ENCODE measurements around the gene PPIL1. TPM values are rescaled to one million over a fixed set of nuclear protein-coding genes. Genes with fewer than 3 reads are reported as not detected.

PPIL1 gene
- total RNA-seq, 3 donors from 2014 or later, result 4.5 to 24.7 (median 19.7) TPM

GRCh38 chr6:36855750-36856149, 18.9 kb downstream of the PPIL1 start:
- Histone ChIP-seq H3K9me3 (no peaks in the 10 kb centered on the region), H3K4me1 (peaks cover 0 to 6% of the 10 kb centered on the region in 2 donors), H3K36me3 (no peaks in the 10 kb centered on the region), H3K4me3 (no peak overlapping the region), H3K27ac (no peak overlapping the region), H3K27me3 (no peaks in the 10 kb centered on the region)
- intact Hi-C loops (cut with DNase I; ENCODE audit: low total_unique reads), result no loop called here
- no peak for DNase-seq (ENCODE audit: low spot score in 2 of 2)
- TF ChIP-seq POLR2AphosphoS5 (IDR thresholded peaks at IDR 0.05) (no peak), CTCF (IDR thresholded peaks at IDR 0.05) (no peak), POLR2A (IDR thresholded peaks at IDR 0.05) (no peak)

DNA sequence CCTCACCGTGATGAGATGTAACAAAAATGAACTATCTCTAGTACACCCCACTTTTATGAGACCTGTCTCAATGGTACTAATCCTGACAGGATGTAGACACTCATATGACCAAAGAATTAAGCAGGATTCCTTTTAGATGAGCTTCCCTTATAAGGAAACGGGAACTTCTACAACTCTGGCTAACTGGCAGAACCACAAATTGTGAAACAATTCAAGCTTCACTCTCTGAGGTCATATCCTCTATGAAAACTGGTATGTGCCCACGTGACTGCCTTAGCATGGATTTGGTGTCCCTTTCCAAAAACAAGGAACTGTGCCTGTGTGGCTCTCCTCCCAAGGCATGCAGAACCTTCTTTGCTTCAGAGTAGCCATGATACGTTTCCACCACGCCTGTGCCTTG, 21.3 kb downstream of the PPIL1 start:
- intact Hi-C loops (cut with DNase I; ENCODE audit: low total_unique reads), result no loop called here
- no peaks in the 10 kb centered on the region for H3K36me3 ChIP-seq
- no peak for TF ChIP-seq POLR2A (IDR thresholded peaks at IDR 0.05)
- peak in 2 of 3 donors; percentile 20 to 59 for TF ChIP-seq POLR2AphosphoS5 (IDR thresholded peaks at IDR 0.05)
- no peak for TF ChIP-seq CTCF (IDR thresholded peaks at IDR 0.05)
- no peaks in the 10 kb centered on the region for H3K9me3 ChIP-seq
- no peaks in the 10 kb centered on the region for H3K27me3 ChIP-seq
- H3K4me3 ChIP-seq, result no peak overlapping the region
- H3K4me1 ChIP-seq, result peaks cover 0 to 6% of the 10 kb centered on the region in 2 donors
- peak in 1 of 2 donors; percentile 78 for DNase-seq (ENCODE audit: low spot score in 2 of 2)
- H3K27ac ChIP-seq, result peak overlapping the region; percentile 75 to 81

DNA sequence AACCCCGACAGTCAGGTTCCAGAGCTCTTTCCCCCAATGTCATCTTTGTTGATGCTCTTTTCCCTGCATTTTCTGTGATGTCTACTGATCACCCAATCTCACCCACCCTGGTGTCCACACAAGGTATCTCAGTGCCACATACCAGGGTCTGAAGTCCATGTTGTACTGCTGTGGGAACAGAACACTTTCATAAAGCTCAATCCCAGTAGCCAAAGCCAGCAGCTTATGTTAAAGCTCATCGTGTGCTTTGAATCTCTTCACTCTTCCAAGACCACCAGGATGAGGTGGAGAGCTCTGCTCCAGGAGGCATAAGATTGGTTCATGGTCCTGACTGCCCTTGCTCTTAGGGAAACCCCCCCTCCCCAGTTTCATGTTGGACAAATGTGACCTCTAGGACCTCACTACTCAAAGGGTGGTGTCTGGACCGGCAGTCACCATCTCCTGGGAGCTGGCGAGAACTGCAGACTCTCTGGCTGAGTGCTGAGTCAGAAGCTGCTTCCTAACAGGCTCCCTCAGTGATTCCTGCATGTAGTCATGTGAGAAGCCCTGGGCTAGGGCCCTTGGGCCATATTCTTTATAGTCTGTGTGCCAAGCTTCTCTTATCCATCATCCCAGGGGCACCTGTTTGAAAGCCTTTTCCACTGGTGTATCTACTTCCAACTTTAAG, 22.0 kb downstream of the PPIL1 start:
- H3K27me3 ChIP-seq, result no peaks in the 10 kb centered on the region
- H3K36me3 ChIP-seq, result no peaks in the 10 kb centered on the region
- no peaks in the 10 kb centered on the region for H3K9me3 ChIP-seq
- peak overlapping the region; percentile 75 to 81 for H3K27ac ChIP-seq
- no peak for TF ChIP-seq POLR2AphosphoS5 (IDR thresholded peaks at IDR 0.05)
- TF ChIP-seq POLR2A (IDR thresholded peaks at IDR 0.05), result no peak
- no peak for TF ChIP-seq CTCF (IDR thresholded peaks at IDR 0.05)
- DNase-seq (ENCODE audit: low spot score in 2 of 2), result no peak
- no peak overlapping the region for H3K4me3 ChIP-seq
- peaks cover 0 to 6% of the 10 kb centered on the region in 2 donors for H3K4me1 ChIP-seq
- intact Hi-C loops (cut with DNase I; ENCODE audit: low total_unique reads), result no loop called here

DNA sequence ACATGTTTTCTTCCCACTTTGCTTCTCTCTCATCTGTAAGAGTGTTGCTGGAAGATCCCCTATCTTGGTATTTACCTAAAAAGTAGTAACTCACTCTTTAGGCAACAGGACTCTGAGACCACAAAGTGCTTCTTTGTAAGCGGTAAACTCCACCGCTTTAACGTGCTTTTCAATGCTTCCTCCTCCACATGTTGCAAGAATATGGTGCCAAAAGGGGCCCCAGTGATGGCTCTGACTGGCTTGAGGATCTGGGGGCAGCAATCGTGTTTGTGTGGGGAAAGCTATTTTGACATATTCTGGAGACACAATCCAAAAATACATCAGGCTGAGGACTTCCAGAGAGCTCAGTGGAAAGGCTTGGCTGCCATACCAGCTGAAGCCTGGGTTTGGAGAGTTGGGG, 23.0 kb downstream of the PPIL1 start:
- Histone ChIP-seq H3K9me3 (no peaks in the 10 kb centered on the region), H3K4me3 (no peak overlapping the region), H3K4me1 (peaks cover 0 to 6% of the 10 kb centered on the region in 2 donors), H3K27me3 (no peaks in the 10 kb centered on the region), H3K27ac (peak overlapping the region; percentile 38 to 81), H3K36me3 (no peaks in the 10 kb centered on the region)
- intact Hi-C loops (cut with DNase I; ENCODE audit: low total_unique reads), result no loop called here
- no peak for DNase-seq (ENCODE audit: low spot score in 2 of 2)
- TF ChIP-seq CTCF (IDR thresholded peaks at IDR 0.05) (no peak), POLR2AphosphoS5 (IDR thresholded peaks at IDR 0.05) (no peak)

DNA sequence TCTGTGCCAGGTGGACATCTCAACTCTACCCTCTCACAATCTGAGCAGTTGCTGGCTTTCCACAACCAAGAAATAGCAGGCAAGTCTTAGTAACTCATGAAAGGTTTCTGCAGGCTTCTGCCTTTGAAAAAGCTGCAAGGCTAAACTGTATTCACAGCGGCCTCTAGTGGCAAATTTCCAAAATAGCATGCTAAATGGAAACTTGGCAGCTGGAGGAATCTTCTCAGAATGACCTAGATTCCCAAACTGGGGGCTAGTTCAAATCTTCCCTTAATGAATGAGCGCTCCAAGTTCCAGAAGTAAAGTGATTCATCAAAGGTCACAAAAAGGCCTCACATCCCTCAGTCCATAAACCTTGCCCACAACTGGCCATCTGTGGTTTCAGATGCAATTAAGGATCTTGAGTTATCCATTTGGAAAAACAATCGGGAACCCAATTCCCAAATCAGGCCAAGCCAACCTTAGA, 23.4 kb downstream of the PPIL1 start:
- H3K4me1 ChIP-seq, result peaks cover 0 to 6% of the 10 kb centered on the region in 2 donors
- H3K4me3 ChIP-seq, result no peak overlapping the region
- no peaks in the 10 kb centered on the region for H3K36me3 ChIP-seq
- intact Hi-C loops (cut with DNase I; ENCODE audit: low total_unique reads), result no loop called here
- no peaks in the 10 kb centered on the region for H3K9me3 ChIP-seq
- no peaks in the 10 kb centered on the region for H3K27me3 ChIP-seq
- peak in 1 of 2 donors; percentile 50 for DNase-seq (ENCODE audit: low spot score in 2 of 2)
- peak; percentile 53 to 71 (median 60) for TF ChIP-seq CTCF (IDR thresholded peaks at IDR 0.05)
- no peak for TF ChIP-seq POLR2AphosphoS5 (IDR thresholded peaks at IDR 0.05)
- H3K27ac ChIP-seq, result peak overlapping the region in 1 of 2 donors; percentile 38
